ENCODE results near the gene BCL2L14. TPM values are rescaled to one million over a fixed set of nuclear protein-coding genes. Genes with fewer than 3 reads are reported as not detected.
"Not testable (repeated sequence)": the region's sequence is repeated elsewhere in the genome, so short reads cannot be mapped to it uniquely, and the experiment has no call there.

The BCL2L14 gene
- total RNA-seq, 5 donors from 2014 or later (not counting 1 experiment from before 2014, with no cell fraction given), result 0.47 to 1.1 (median 0.77) TPM; not detected in 1

DNA sequence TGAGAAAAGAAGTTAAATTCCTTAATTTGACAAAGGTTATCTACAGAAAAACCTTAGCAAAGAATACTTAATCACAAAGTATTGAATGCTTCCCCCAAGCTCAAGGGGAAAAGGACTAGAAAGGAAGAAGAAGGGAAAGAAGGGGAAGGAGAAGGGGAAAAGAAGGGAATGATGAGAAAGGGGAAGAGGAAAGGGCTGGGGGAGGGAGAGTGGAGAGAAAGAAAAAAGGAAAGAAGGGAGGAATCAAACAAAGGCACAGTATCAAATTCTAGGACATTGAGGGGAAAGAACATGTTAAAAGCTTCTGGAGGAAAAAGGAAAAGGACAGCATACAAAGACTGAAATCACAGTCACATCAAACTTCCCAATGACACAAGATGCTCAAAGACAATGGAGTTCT is 70.3 kb downstream of the BCL2L14 start:
- no peaks in the 10 kb centered on the region for H3K36me3 ChIP-seq (ENCODE audit: control insufficient read depth in 2 of 2, extremely low read depth in 1 of 2, insufficient read depth in 1 of 2, low read length in 1 of 2)
- DNase-seq, result no peak
- no peak for ATAC-seq (replicated peaks in 1 of 4)
- Mint-ChIP-seq H3K27ac (no peak overlapping the region), H3K27me3 (peaks cover 0 to 1% of the 10 kb centered on the region in 2 donors), H3K4me3 (no peak overlapping the region), H3K36me3 (peaks cover 26% of the 10 kb centered on the region), H3K4me1 (no peaks in the 10 kb centered on the region), H3K9me3 (no peaks in the 10 kb centered on the region)
- no peak overlapping the region for H3K27ac ChIP-seq (ENCODE audit: low read length)
- H3K27me3 ChIP-seq (replicated peaks in 1 of 2; ENCODE audit: control insufficient read depth in 2 of 2, extremely low read depth in 1 of 2, insufficient read depth in 2 of 2, low read length in 1 of 2), result peaks cover 0 to 3% of the 10 kb centered on the region in 2 experiments
- no peaks in the 10 kb centered on the region for H3K9me3 ChIP-seq
- no peaks in the 10 kb centered on the region for H3K4me1 ChIP-seq (ENCODE audit: control insufficient read depth in 1 of 2, extremely low read depth in 1 of 2, insufficient read depth in 2 of 2, low read length in 2 of 2)
- no peak overlapping the region for H3K4me3 ChIP-seq (ENCODE audit: control insufficient read depth in 1 of 2, extremely low read depth in 1 of 2, low read length in 1 of 2)
- POLR2A ChIA-PET, result no interaction called here
- CTCF ChIA-PET, result no interaction called here

DNA sequence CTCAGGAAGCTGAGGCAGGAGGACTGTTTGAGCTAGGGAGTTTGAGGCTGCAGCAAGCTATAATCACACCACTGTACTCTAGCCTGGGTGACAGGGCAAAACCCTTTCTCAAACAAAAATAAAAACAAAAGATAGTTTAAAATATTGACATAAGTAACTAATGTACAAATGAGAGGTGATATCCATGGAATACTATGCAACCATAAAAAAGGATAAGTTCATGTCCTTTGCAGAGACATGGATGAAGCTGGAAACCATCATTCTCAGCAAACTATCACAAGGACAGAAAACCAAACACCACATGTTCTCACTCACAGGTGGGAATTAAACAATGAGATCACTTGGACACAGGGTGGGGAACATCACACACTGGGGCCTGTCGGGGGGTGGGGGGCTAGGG is 73.8 kb downstream of the BCL2L14 start:
- H3K4me3 Mint-ChIP-seq; H3K9me3 ChIP-seq; DNase-seq; H3K4me3 ChIP-seq (ENCODE audit: control insufficient read depth in 1 of 2, extremely low read depth in 1 of 2, low read length in 1 of 2); H3K27ac ChIP-seq (ENCODE audit: low read length); POLR2A ChIA-PET; H3K27me3 ChIP-seq (replicated peaks in 1 of 2; ENCODE audit: control insufficient read depth in 2 of 2, extremely low read depth in 1 of 2, insufficient read depth in 2 of 2, low read length in 1 of 2); H3K27ac Mint-ChIP-seq; H3K4me1 ChIP-seq (ENCODE audit: control insufficient read depth in 1 of 2, extremely low read depth in 1 of 2, insufficient read depth in 2 of 2, low read length in 2 of 2); ATAC-seq (replicated peaks in 1 of 4); CTCF ChIA-PET; H3K36me3 ChIP-seq (ENCODE audit: control insufficient read depth in 2 of 2, extremely low read depth in 1 of 2, insufficient read depth in 1 of 2, low read length in 1 of 2); H3K4me1 Mint-ChIP-seq; H3K9me3 Mint-ChIP-seq; H3K27me3 Mint-ChIP-seq: not testable (repeated sequence)
- WGBS (ENCODE audit: insufficient coverage), result no CpG with 5 or more reads among the region's 1 CpG
- H3K36me3 Mint-ChIP-seq, result peaks cover 25% of the 10 kb centered on the region

DNA sequence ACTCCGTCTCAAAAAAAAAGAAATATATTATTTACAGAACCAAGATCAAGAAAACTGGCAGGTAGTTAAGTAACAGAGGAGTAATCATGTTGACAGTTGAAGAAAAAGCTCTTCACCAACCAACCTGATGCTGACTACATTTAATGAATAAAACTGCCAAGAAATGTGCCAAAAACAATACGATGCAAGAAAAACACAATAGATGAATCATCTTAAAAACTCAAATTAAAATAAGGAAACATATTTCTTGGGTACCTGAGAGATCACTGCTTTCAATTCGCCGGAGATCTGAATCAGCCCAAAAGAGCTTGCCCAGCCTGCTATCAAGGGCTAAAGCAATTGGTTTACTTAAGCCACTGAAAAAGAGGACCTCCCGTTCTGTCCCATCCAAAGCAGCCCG is 76.4 kb downstream of the BCL2L14 start:
- WGBS (ENCODE audit: insufficient coverage), result 93% methylated on average over 3 of the region's 6 CpGs
- ChIA-PET POLR2A (no interaction called here), CTCF (interaction anchor here in 1 of 2 donors (0.6 kb wide), 1 partner anchor 183 kb away, joined by 3 read pairs; no protein-coding TSS in a partner anchor)
- Mint-ChIP-seq H3K9me3 (no peaks in the 10 kb centered on the region), H3K4me1 (no peaks in the 10 kb centered on the region), H3K27ac (no peak overlapping the region), H3K4me3 (no peak overlapping the region), H3K36me3 (peaks cover 20% of the 10 kb centered on the region), H3K27me3 (no peaks in the 10 kb centered on the region)
- no peak overlapping the region for H3K4me3 ChIP-seq (ENCODE audit: control insufficient read depth in 1 of 2, extremely low read depth in 1 of 2, low read length in 1 of 2)
- DNase-seq (no peak), ATAC-seq (replicated peaks in 1 of 4) (no peak)
- no peak overlapping the region for H3K27ac ChIP-seq (ENCODE audit: low read length)
- H3K27me3 ChIP-seq (replicated peaks in 1 of 2; ENCODE audit: control insufficient read depth in 2 of 2, extremely low read depth in 1 of 2, insufficient read depth in 2 of 2, low read length in 1 of 2), result no peaks in the 10 kb centered on the region
- H3K4me1 ChIP-seq (ENCODE audit: control insufficient read depth in 1 of 2, extremely low read depth in 1 of 2, insufficient read depth in 2 of 2, low read length in 2 of 2), result no peaks in the 10 kb centered on the region
- H3K36me3 ChIP-seq (ENCODE audit: control insufficient read depth in 2 of 2, extremely low read depth in 1 of 2, insufficient read depth in 1 of 2, low read length in 1 of 2), result peaks cover 0 to 4% of the 10 kb centered on the region in 2 donors
- H3K9me3 ChIP-seq, result no peaks in the 10 kb centered on the region

Other genes with a start within 250 kb of the BCL2L14 start
- gene LRP6, start 196.1 kb downstream of the BCL2L14 start, total RNA-seq, result 1 to 10 TPM; 4.9 to 8.7 (median 6.3) TPM